HEK293T (cell line): ENCODE measurements around the gene ABI3BP.

Source experiments
- CTCF ChIA-PET: fragments of 350-600 bp; formaldehyde crosslinking; extraction: SDS; loops from one replicate; lab custom pipeline; 2021; ENCODE audit warnings: antibody characterized with exemption, inconsistent platforms; lab: Yijun Ruan, JAX
- POLR2A ChIA-PET: fragments of 350-600 bp; formaldehyde crosslinking; extraction: SDS; loops from one replicate; lab custom pipeline; 2020; ENCODE audit warnings: antibody characterized with exemption, inconsistent platforms; lab: Yijun Ruan, JAX
- DNase-seq: peaks from one replicate; pipeline ENCODE4 v3.0.0; 2012; ENCODE audit warnings: mixed read lengths; ENCODE audit errors: extremely low spot score
- ARNT ChIP-seq: fragments of 450-650 bp; IDR thresholded peaks from 2 replicates; pipeline ENCODE4 v1.6.1; 2017; ENCODE audit warnings: mild to moderate bottlenecking
- BHLHE40 ChIP-seq: fragments of 450-650 bp; IDR thresholded peaks from 2 replicates; pipeline ENCODE4 v1.6.1; 2016; ENCODE audit warnings: mild to moderate bottlenecking, moderate library complexity, borderline replicate concordance
- CTBP1 ChIP-seq: fragments of 450-650 bp; IDR thresholded peaks from 2 replicates; pipeline ENCODE4 v1.6.1; 2016; ENCODE audit warnings: borderline replicate concordance
- ELF4 ChIP-seq: fragments of 450-650 bp; IDR thresholded peaks from 2 replicates; pipeline ENCODE4 v1.6.1; 2017; ENCODE audit warnings: antibody characterized with exemption
- FOXA1 ChIP-seq: fragments of 450-650 bp; IDR thresholded peaks from 2 replicates; pipeline ENCODE4 v1.6.1; 2016; ENCODE audit warnings: mild to moderate bottlenecking
- FOXK2 ChIP-seq: fragments of 450-650 bp; IDR thresholded peaks from 2 replicates; pipeline ENCODE4 v1.6.1; 2016; ENCODE audit warnings: mild to moderate bottlenecking
- FOXM1 ChIP-seq: fragments of 450-650 bp; IDR thresholded peaks from 2 replicates; pipeline ENCODE4 v1.6.1; 2017; ENCODE audit warnings: mild to moderate bottlenecking, borderline replicate concordance
- HDGF ChIP-seq: fragments of 450-650 bp; IDR thresholded peaks from 2 replicates; pipeline ENCODE4 v1.6.1; 2017; ENCODE audit warnings: antibody characterized with exemption, borderline replicate concordance
- L3MBTL2 ChIP-seq: fragments of 450-650 bp; conservative IDR thresholded peaks from 2 replicates; pipeline ENCODE4 v1.6.1; 2016; ENCODE audit warnings: mild to moderate bottlenecking
- LEF1 ChIP-seq: fragments of 450-650 bp; IDR thresholded peaks from 2 replicates; pipeline ENCODE4 v1.6.1; 2017; ENCODE audit warnings: mild to moderate bottlenecking, borderline replicate concordance
- NFRKB ChIP-seq: fragments of 450-650 bp; IDR thresholded peaks from 2 replicates; pipeline ENCODE4 v1.6.1; 2016; ENCODE audit warnings: mild to moderate bottlenecking, moderate library complexity
- SP1 ChIP-seq: fragments of 450-650 bp; IDR thresholded peaks from 2 replicates; pipeline ENCODE4 v1.6.1; 2017
- SUZ12 ChIP-seq: fragments of 450-650 bp; IDR thresholded peaks from 2 replicates; pipeline ENCODE4 v1.6.1; 2016; ENCODE audit warnings: mild to moderate bottlenecking
- TARDBP ChIP-seq: fragments of 450-650 bp; IDR thresholded peaks from 2 replicates; pipeline ENCODE4 v1.6.1; 2016
- ZNF384 ChIP-seq: fragments of 450-650 bp; IDR thresholded peaks from 2 replicates; pipeline ENCODE4 v1.6.1; 2016
- TF ChIP-seq, protein P1 (sequence below): fragments of 450-650 bp; IDR thresholded peaks from 2 replicates; pipeline ENCODE4 v1.6.1; 2016

ABI3BP gene

DNA sequence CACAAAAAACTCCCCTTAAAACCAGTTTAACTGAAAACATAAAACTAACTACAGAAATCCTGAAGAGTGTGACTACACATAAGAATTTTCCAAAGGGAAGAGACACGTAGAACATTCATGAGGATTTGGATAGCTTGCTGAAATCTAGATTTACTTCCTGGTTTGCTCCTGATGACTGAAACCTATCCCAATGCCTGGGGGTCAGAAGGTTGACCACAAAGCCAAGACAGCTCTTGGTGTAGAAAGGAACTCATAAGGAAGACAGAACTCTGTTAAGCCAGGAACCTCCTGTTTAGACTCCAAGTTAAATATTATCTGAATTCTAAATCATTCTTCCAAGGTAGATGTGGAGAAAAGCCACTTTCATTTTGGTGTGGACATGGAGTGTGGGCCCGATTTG, 191.1 kb downstream of the ABI3BP start:
- no peak for TF ChIP-seq ZNF384
- TF ChIP-seq, protein P1, sequence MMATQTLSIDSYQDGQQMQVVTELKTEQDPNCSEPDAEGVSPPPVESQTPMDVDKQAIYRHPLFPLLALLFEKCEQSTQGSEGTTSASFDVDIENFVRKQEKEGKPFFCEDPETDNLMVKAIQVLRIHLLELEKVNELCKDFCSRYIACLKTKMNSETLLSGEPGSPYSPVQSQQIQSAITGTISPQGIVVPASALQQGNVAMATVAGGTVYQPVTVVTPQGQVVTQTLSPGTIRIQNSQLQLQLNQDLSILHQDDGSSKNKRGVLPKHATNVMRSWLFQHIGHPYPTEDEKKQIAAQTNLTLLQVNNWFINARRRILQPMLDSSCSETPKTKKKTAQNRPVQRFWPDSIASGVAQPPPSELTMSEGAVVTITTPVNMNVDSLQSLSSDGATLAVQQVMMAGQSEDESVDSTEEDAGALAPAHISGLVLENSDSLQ: no peak
- TF ChIP-seq SP1: no peak
- TF ChIP-seq BHLHE40: no peak
- no peak for TF ChIP-seq HDGF
- TF ChIP-seq TARDBP: no peak
- no peak for TF ChIP-seq FOXK2
- TF ChIP-seq ARNT: no peak
- no peak for TF ChIP-seq LEF1
- TF ChIP-seq ELF4: no peak
- TF ChIP-seq SUZ12: no peak
- DNase-seq: no peak
- CTCF ChIA-PET: no interaction called here
- POLR2A ChIA-PET: no interaction called here

DNA sequence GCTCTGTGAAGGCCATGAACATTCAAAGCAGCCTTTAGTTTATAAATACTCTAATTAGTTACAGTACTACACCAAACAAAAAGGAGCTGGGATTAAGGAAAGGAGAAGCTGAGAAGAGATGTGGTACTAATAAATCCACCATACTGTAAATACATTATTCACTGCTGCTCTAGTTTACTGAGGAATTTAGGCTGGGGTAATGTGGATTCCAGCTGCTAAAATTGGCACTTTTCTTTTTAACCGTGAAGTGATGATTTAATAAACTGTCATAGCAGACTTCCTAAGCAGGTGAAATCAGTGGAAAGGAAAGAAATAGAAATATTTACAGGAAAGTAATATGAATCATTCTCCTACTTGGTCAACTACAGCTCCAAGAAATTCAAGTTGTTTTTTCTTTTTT, 195.2 kb downstream of the ABI3BP start:
- CTCF ChIA-PET: no interaction called here
- TF ChIP-seq FOXA1: no peak
- no peak for TF ChIP-seq L3MBTL2
- no peak for TF ChIP-seq SP1
- no peak for TF ChIP-seq TARDBP
- TF ChIP-seq BHLHE40: no peak
- TF ChIP-seq LEF1: no peak
- TF ChIP-seq FOXM1: no peak
- no peak for TF ChIP-seq CTBP1
- no peak for TF ChIP-seq SUZ12
- no peak for TF ChIP-seq NFRKB
- TF ChIP-seq ZNF384: no peak
- no peak for TF ChIP-seq ARNT
- TF ChIP-seq, protein P1: no peak
- TF ChIP-seq FOXK2: no peak
- TF ChIP-seq HDGF: no peak
- TF ChIP-seq ELF4: no peak
- POLR2A ChIA-PET: no interaction called here
- no peak for DNase-seq

DNA sequence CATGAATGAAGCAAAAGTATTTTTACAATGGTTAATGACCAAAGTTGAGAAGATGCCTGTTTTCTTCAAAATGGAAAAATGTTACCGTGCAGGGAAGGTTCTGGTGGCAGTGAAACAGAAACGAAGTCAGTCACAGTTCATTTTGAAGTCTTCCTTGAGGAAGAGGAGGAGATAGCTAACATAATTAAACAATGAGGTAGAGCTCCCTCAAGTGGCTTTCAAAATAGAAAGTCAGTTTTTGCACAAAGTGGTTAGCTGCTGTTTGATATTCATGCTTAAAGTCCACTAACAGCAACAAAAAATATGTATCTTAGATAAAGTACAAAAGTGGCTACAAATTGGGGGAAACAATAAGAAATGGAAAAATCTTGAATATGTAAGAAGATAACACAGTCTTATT, 196.7 kb downstream of the ABI3BP start:
- ChIA-PET POLR2A (interaction anchor here (0.6 kb wide), 1 partner anchor 205 kb away, joined by 3 read pairs; no protein-coding TSS in a partner anchor), CTCF (interaction anchor here (0.9 to 1.3 kb wide), 4 partner anchors 28 to 334 kb away, joined by 4 to 7 read pairs (median 5); no protein-coding TSS in a partner anchor)
- DNase-seq: peak; percentile 12
- no peak for TF ChIP-seq FOXM1
- no peak for TF ChIP-seq HDGF
- TF ChIP-seq CTBP1: no peak
- TF ChIP-seq ARNT: no peak

- DNase-seq: no peak
- TF ChIP-seq FOXM1 (no peak), FOXA1 (no peak), LEF1 (no peak)
- POLR2A ChIA-PET: interaction anchor here (1.6 kb wide), 1 partner anchor 388 kb away, joined by 5 read pairs; the partner anchor contains the start of genes LNP1 and TOMM70
- CTCF ChIA-PET: no interaction called here
Measured at GRCh38 chr3:100789579-100789978, 203.6 kb downstream of the ABI3BP start.

DNA sequence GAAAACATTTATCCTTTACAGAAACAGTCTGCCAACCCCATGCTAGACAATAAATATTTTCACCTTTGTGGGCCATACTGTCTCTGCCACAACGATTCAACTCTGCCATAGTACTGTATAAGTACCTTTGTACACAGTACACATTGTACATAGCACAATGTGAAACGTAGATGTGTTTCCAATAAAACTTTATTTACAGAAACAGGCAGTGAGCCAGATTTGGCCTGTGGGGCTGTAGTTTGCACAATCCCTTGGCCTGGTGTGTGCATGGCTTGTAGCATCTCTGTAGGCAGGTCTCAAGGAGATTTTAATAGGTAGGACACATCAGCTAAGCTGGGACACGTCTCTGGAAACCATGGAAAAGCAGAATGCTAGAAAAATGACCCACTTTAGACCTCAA, 209.6 kb downstream of the ABI3BP start:
- DNase-seq: no peak
- ChIA-PET POLR2A (no interaction called here), CTCF (no interaction called here)
- TF ChIP-seq CTBP1 (no peak), L3MBTL2 (no peak), NFRKB (no peak), ZNF384 (no peak), FOXA1 (no peak), BHLHE40 (no peak), FOXK2 (no peak), SP1 (no peak), ELF4 (no peak), LEF1 (no peak), TARDBP (no peak), HDGF (no peak), FOXM1 (no peak), SUZ12 (no peak), ARNT (no peak)
- TF ChIP-seq, protein P1: no peak

GRCh38 chr3:100782906-100783305, 210.3 kb downstream of the ABI3BP start:
- DNase-seq: no peak
- ChIA-PET CTCF (interaction anchor here (0.7 kb wide), 1 partner anchor 616 kb away, joined by 3 read pairs; no protein-coding TSS in a partner anchor), POLR2A (no interaction called here)
- no peak for TF ChIP-seq SP1
- no peak for TF ChIP-seq ARNT
- TF ChIP-seq ELF4: no peak
- TF ChIP-seq SUZ12: no peak
- TF ChIP-seq CTBP1: no peak

- TF ChIP-seq LEF1 (no peak), CTBP1 (no peak), BHLHE40 (no peak), SP1 (no peak), SUZ12 (no peak), NFRKB (no peak), TARDBP (no peak), ZNF384 (no peak), FOXA1 (no peak), ARNT (no peak), HDGF (no peak), L3MBTL2 (no peak)
- DNase-seq: no peak
- ChIA-PET POLR2A (no interaction called here), CTCF (interaction anchor here (0.7 kb wide), 1 partner anchor 616 kb away, joined by 3 read pairs; no protein-coding TSS in a partner anchor)
Measured at GRCh38 chr3:100782348-100782747, 210.9 kb downstream of the ABI3BP start.
